Measurements from ENCODE around the gene NGDN.

Gene NGDN

DNA sequence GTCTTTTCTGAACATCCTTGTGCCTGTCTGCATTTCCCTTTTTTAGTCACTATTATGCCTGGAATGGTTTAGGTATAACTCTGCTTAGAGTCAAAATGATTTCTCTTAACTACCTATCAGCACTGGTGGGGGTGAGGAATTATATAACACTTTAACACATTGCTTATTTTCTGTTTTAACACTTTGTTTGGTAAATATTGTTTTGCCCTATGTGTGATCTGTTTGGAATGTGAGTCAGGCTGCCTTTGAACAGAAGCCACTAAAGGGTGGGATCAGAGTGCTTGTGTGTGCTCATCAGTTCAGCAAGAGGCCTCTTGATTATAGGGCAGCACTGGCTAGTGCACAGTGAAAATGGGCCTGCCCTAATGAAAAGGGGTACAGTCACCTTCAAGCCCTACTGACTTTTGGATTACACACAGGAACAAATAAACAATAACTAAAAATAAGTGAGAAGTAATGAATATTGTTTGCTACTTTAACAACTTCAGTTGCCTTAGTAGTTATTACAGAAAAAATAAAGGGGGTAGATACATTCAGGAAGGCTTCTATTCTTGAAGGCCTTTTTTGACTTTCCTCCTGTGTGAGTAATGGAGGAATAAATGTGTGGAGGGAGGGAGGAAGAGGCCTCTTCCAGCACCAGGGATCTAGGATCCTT is 23.2 kb downstream of the NGDN start:
- H3K4me3 ChIP-seq (ENCODE audit: low read depth in 1 of 2, low read length in 1 of 2) = no peak overlapping the region
- H3K27me3 ChIP-seq = no peaks in the 10 kb centered on the region
- no peaks in the 10 kb centered on the region for H3K9me3 ChIP-seq
- H3K36me3 ChIP-seq = no peaks in the 10 kb centered on the region
- no peak overlapping the region for H3K27ac ChIP-seq
- H3K4me1 ChIP-seq (ENCODE audit: control insufficient read depth in 1 of 2, insufficient read depth in 1 of 2, low read depth in 1 of 2, low read length in 1 of 2) = peaks cover 0 to 11% of the 10 kb centered on the region in 2 experiments
- TF ChIP-seq, protein P1, sequence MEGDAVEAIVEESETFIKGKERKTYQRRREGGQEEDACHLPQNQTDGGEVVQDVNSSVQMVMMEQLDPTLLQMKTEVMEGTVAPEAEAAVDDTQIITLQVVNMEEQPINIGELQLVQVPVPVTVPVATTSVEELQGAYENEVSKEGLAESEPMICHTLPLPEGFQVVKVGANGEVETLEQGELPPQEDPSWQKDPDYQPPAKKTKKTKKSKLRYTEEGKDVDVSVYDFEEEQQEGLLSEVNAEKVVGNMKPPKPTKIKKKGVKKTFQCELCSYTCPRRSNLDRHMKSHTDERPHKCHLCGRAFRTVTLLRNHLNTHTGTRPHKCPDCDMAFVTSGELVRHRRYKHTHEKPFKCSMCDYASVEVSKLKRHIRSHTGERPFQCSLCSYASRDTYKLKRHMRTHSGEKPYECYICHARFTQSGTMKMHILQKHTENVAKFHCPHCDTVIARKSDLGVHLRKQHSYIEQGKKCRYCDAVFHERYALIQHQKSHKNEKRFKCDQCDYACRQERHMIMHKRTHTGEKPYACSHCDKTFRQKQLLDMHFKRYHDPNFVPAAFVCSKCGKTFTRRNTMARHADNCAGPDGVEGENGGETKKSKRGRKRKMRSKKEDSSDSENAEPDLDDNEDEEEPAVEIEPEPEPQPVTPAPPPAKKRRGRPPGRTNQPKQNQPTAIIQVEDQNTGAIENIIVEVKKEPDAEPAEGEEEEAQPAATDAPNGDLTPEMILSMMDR (IDR thresholded peaks at IDR 0.05) = no peak

DNA sequence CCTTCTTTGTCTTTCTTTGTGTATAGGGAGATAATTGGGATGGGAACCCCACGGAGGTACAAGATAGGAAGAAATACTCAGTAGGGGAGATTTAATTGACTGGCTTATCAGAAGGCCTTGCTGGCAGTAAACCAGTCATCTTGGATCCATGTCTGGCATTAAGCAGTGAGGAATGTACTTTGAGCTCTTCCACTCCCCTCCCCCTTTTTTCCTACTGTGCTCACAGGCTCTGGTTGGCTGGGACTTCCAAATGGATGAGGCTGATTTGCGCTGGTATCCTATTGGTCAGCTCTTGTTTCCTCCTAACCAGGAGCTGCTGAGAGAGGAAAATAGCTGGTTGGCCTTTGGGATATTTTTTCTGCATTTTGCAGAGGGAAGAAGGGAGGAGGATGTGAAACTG is 24.7 kb downstream of the NGDN start:
- no peaks in the 10 kb centered on the region for H3K9me3 ChIP-seq
- H3K27me3 ChIP-seq = no peaks in the 10 kb centered on the region
- H3K27ac ChIP-seq = no peak overlapping the region
- TF ChIP-seq, protein P1 (IDR thresholded peaks at IDR 0.05) = no peak
- H3K4me1 ChIP-seq (ENCODE audit: control insufficient read depth in 1 of 2, insufficient read depth in 1 of 2, low read depth in 1 of 2, low read length in 1 of 2) = peaks cover 0 to 11% of the 10 kb centered on the region in 2 experiments
- H3K36me3 ChIP-seq = no peaks in the 10 kb centered on the region
- H3K4me3 ChIP-seq (ENCODE audit: low read depth in 1 of 2, low read length in 1 of 2) = no peak overlapping the region

DNA sequence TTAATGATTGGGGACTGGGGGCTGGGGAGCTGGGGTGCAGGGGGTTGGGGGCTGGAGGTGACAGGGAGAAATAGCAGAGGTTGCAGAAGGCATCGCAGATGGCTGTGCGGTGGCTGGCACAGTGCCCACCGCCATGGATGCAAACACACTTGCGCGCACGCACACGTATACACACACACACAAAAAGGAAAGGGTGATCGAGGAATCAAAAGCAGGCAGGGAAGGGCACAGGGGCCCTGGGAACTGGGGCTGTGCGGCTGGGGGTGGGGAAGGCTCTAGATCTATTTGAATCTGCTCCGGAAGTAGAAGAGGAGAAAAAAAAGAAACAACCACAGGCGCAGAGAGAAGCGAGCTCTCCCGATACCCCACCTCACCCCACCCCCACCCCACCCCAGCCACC is 42.7 kb downstream of the NGDN start:
- H3K9me3 ChIP-seq = no peaks in the 10 kb centered on the region
- TF ChIP-seq, protein P1 (IDR thresholded peaks at IDR 0.05) = no peak
- H3K27ac ChIP-seq = no peak overlapping the region
- H3K4me1 ChIP-seq (ENCODE audit: control insufficient read depth in 1 of 2, insufficient read depth in 1 of 2, low read depth in 1 of 2, low read length in 1 of 2) = no peaks in the 10 kb centered on the region
- peaks cover 17% of the 10 kb centered on the region for H3K27me3 ChIP-seq
- no peak overlapping the region for H3K4me3 ChIP-seq (ENCODE audit: low read depth in 1 of 2, low read length in 1 of 2)
- no peaks in the 10 kb centered on the region for H3K36me3 ChIP-seq

DNA sequence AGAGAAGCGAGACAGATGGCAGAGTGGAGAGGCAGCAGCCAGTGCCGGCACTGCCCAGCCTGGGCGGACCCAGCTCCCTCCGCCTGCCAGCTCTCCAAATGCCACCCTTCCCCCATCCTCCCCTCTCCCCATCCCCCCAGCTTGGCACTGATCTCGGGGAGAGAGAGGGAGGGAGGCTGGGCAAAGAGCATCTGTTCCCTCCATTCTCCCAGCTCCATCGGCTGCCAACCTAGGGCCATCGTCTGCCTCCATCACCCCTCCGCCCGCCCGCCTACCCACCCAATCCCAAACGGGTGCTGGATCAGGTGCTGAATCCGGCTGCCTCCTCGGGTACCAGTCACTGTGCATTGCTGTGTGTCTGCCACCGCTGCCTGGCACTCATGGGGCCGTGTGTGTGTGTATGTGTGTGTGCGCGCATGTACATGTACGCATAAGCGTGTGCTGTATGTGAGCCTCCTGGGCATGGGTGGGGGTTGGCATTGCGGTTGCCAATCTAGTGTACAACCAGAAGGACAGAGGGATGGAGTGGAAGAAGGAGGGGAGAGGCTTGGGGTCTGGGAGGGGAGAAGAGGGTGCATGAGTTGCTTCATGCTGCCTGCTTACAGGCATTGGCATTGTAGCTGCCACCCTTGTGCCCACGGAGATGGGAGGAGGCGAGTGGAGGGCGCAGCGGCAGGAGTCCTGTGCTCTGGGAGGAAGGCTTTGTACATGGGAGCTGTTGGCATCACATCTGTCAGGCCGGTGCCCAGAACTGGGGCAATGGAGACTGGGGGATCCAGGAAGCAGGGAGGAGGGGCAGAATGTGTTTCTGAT is 43.7 kb downstream of the NGDN start:
- Histone ChIP-seq H3K36me3 (no peaks in the 10 kb centered on the region), H3K27me3 (peaks cover 17% of the 10 kb centered on the region), H3K4me3 (ENCODE audit: low read depth in 1 of 2, low read length in 1 of 2) (no peak overlapping the region), H3K27ac (no peak overlapping the region), H3K4me1 (ENCODE audit: control insufficient read depth in 1 of 2, insufficient read depth in 1 of 2, low read depth in 1 of 2, low read length in 1 of 2) (no peaks in the 10 kb centered on the region), H3K9me3 (no peaks in the 10 kb centered on the region)
- TF ChIP-seq, protein P1 (IDR thresholded peaks at IDR 0.05) = no peak

DNA sequence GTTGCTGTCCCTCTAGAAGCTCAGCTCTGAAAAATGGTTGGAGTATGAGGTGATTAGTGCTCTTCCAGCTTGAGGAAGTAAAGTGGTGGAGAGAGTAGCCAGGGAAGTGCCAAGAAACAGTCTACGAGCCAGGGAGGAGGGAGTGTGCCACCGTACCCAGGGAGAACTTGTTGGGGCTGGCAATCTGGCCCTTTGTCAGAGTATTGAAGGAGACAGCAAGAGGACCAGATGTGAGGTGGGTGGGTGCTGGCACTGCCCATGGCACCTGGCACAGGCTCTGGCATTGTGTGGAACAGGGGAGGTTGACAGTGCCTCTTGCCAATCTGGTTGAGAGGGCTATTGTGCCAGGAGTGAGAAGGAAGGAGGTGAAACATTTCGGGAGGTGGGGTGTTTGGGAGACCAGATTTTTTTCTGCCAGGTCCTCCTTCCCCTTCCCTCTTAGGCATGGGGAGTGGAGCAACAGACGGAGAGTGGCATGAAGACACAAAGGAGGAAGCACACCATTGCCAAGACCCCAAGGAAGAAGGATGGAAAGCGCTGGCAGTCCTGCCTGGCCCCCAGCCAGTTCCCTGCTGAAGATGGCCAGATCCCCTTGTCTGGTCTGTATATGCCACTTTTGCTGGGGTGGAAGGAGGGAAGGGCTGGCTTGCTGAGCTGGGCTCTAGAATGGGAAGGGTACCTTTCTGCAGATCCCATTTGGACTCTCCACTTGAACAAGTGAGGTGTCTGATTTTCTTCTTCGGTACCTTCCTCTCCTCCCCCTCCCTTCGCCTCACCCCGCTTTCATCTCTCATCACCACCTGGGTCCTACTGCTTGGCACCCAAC is 44.5 kb downstream of the NGDN start:
- no peak overlapping the region for H3K27ac ChIP-seq
- H3K4me3 ChIP-seq (ENCODE audit: low read depth in 1 of 2, low read length in 1 of 2) = no peak overlapping the region
- H3K36me3 ChIP-seq = no peaks in the 10 kb centered on the region
- TF ChIP-seq, protein P1 (IDR thresholded peaks at IDR 0.05) = no peak
- peaks cover 17% of the 10 kb centered on the region for H3K27me3 ChIP-seq
- H3K4me1 ChIP-seq (ENCODE audit: control insufficient read depth in 1 of 2, insufficient read depth in 1 of 2, low read depth in 1 of 2, low read length in 1 of 2) = no peaks in the 10 kb centered on the region
- H3K9me3 ChIP-seq = no peaks in the 10 kb centered on the region
